K562 (cell line): ENCODE results near the gene RNASE7. TPM values are rescaled to one million over a fixed set of nuclear protein-coding genes. Genes with fewer than 3 reads are reported as not detected.

Experiments
- ATAC-seq: fragments of 200-7000 bp; cut with Tn5 transposase; 3 replicates; pipeline ENCODE4 v1.9.1; 2020; ENCODE audit warnings: moderate library complexity
- BruUV-seq: library from RNA; stranded (reverse); fragments of 400-500 nt; replicated peaks from 2 replicates; lab custom pipeline; 2021; lab: Mats Ljungman, UMichigan
- CTCF ChIA-PET: fragments of 300-600 bp; formaldehyde crosslinking; extraction: SDS; loops from one replicate; lab custom pipeline; 2021; ENCODE audit warnings: low intra/inter-chr PET ratio; lab: Yijun Ruan, JAX
- POLR2A ChIA-PET: fragments of 300-600, 350-650 bp; sonication (Branson Sonifier 250); formaldehyde crosslinking; extraction: SDS; loops from one replicate; lab custom pipeline; 2021; ENCODE audit warnings: antibody characterized with exemption, inconsistent platforms; lab: Yijun Ruan, JAX
- DNase-seq, 4 experiments: peaks; one replicate each; pipeline versions ENCODE4 v3.0.0 to v3.0.0-alpha.2; 2011 to 2018; ENCODE audit warnings: low spot score in 3 of 4, mixed read lengths in 3 of 4; ENCODE audit errors: extremely low read depth in 1 of 4
- FAIRE-seq: peaks from 2 replicates; lab custom pipeline; 2011; peaks lifted over from hg19 to GRCh38; lab: Jason Lieb, UNC
- H2AFZ ChIP-seq: 2 replicates; pipeline ENCODE4 v1.6.0; 2011; ENCODE audit warnings: low read depth, low read length, control low read depth, inconsistent platforms
- H3K27ac ChIP-seq: fragments of 200-600 bp; 3 replicates; pipeline ENCODE4 v1.8.0; 2011; ENCODE audit warnings: low read depth, mild to moderate bottlenecking, control low read depth, inconsistent platforms, low read length, moderate library complexity, mixed read lengths; ENCODE audit errors: extremely low read depth
- H3K27me3 ChIP-seq, 2 experiments: fragments of 300-600 bp in 1 of 2; 2 replicates in 1 of 2; 3 replicates in 1 of 2; pipeline versions ENCODE4 v1.6.0 to v1.8.0; 2011; ENCODE audit warnings: inconsistent platforms in 2 of 2, low read length in 2 of 2, mild to moderate bottlenecking in 1 of 2, mixed read lengths in 1 of 2, moderate library complexity in 1 of 2; ENCODE audit not compliant: control insufficient read depth in 2 of 2, insufficient read depth in 2 of 2
- H3K36me3 ChIP-seq: fragments of 300-600 bp; 3 replicates; pipeline ENCODE4 v1.8.0; 2011; ENCODE audit warnings: mild to moderate bottlenecking, low read length, inconsistent platforms; ENCODE audit not compliant: control insufficient read depth, insufficient read depth
- H3K4me1 ChIP-seq, 2 experiments: fragments of 200-600 bp in 1 of 2; replicated peaks in 1 of 2; 2 replicates in 1 of 2; 3 replicates in 1 of 2; pipeline versions ENCODE4 v1.5.1 to v1.8.0; 2011; ENCODE audit warnings: inconsistent platforms in 2 of 2, low read length in 2 of 2, mild to moderate bottlenecking in 1 of 2, mixed read lengths in 1 of 2, moderate library complexity in 1 of 2; ENCODE audit not compliant: control insufficient read depth in 2 of 2, insufficient read depth in 2 of 2
- H3K4me2 ChIP-seq: 2 replicates; pipeline ENCODE4 v1.6.1; 2011; ENCODE audit warnings: low read length, control low read depth, inconsistent platforms, mixed read lengths; ENCODE audit not compliant: insufficient read depth
- H3K4me3 ChIP-seq: fragments of 200-600 bp; sonication (generic), shearing (Covaris generic); 2 replicates; pipeline ENCODE4 v1.5.1; 2016; ENCODE audit warnings: control low read depth, inconsistent platforms
- H3K79me2 ChIP-seq: fragments of 200-600 bp; 3 replicates; pipeline ENCODE4 v1.8.0; 2011; ENCODE audit warnings: low read length, inconsistent platforms; ENCODE audit not compliant: control insufficient read depth, insufficient read depth
- H3K9ac ChIP-seq, 2 experiments: 2 replicates each; pipeline versions ENCODE4 v1.6.0 to v1.6.1; 2011; ENCODE audit warnings: low read depth in 2 of 2, low read length in 2 of 2, control low read depth in 1 of 2, inconsistent platforms in 1 of 2, mild to moderate bottlenecking in 1 of 2, mixed read lengths in 1 of 2; ENCODE audit not compliant: insufficient read depth in 1 of 2
- H3K9me1 ChIP-seq: one replicate; pipeline ENCODE4 v1.6.0; 2011; ENCODE audit warnings: inconsistent platforms, mild to moderate bottlenecking, low read length, moderate library complexity; ENCODE audit not compliant: control insufficient read depth, insufficient read depth
- H3K9me3 ChIP-seq: replicated peaks from 2 replicates; pipeline ENCODE4 v1.5.1; 2011; ENCODE audit warnings: low read depth, low read length, inconsistent platforms; ENCODE audit not compliant: control insufficient read depth, insufficient read depth
- H4K20me1 ChIP-seq: replicated peaks from 2 replicates; pipeline ENCODE4 v1.6.1; 2011; ENCODE audit warnings: low read length, inconsistent platforms, mixed read lengths; ENCODE audit not compliant: control insufficient read depth, insufficient read depth
- ASH1L ChIP-seq: fragments of 450-650 bp; IDR thresholded peaks from 2 replicates; pipeline ENCODE4 v1.6.1; 2018; ENCODE audit warnings: borderline replicate concordance, mild to moderate bottlenecking, low read depth; ENCODE audit not compliant: partially characterized antibody
- FOXA1 ChIP-seq: fragments of 450-650 bp; IDR thresholded peaks from 2 replicates; pipeline ENCODE4 v1.6.1; 2016; ENCODE audit warnings: mild to moderate bottlenecking, borderline replicate concordance
- HDAC1 ChIP-seq, 2 experiments: fragments of 450-650 bp; IDR thresholded peaks; 2 replicates each; pipeline ENCODE4 v1.6.1; 2016 to 2017; ENCODE audit warnings: inconsistent platforms in 1 of 2, mild to moderate bottlenecking in 1 of 2, moderate library complexity in 1 of 2
- KDM1A ChIP-seq, 2 experiments: fragments of 450-650 bp; IDR thresholded peaks; 2 replicates each; pipeline ENCODE4 v1.6.1; 2016; ENCODE audit warnings: mild to moderate bottlenecking in 2 of 2
- MBD2 ChIP-seq: sonication (generic); IDR thresholded peaks from 2 replicates; pipeline ENCODE4 v1.6.1; 2016; ENCODE audit warnings: low read depth, borderline replicate concordance
- NR2F6 ChIP-seq: fragments of 450-650 bp; formaldehyde crosslinking; IDR thresholded peaks from 2 replicates; pipeline ENCODE4 v1.4.0; 2020; ENCODE audit warnings: mild to moderate bottlenecking
- PCBP1 ChIP-seq: fragments of 200-400 bp; formaldehyde crosslinking; IDR thresholded peaks from 2 replicates; pipeline ENCODE4 v1.6.1; 2018; ENCODE audit warnings: mild to moderate bottlenecking, low read depth, low read length; ENCODE audit not compliant: poor library complexity, severe bottlenecking
- POLR2G ChIP-seq: fragments of 200-400 bp; formaldehyde crosslinking; IDR thresholded peaks from 2 replicates; pipeline ENCODE4 v1.6.1; 2017; ENCODE audit warnings: low read depth, mild to moderate bottlenecking, antibody characterized with exemption, low read length, moderate library complexity
- RBFOX2 ChIP-seq: fragments of 200-400 bp; formaldehyde crosslinking; IDR thresholded peaks from 2 replicates; pipeline ENCODE4 v1.6.1; 2017; ENCODE audit warnings: low read depth, mild to moderate bottlenecking, low read length, moderate library complexity
- RFX5 ChIP-seq: IDR thresholded peaks from 2 replicates; pipeline ENCODE4 v1.6.1; 2011; ENCODE audit warnings: low read depth, mild to moderate bottlenecking, improper control_type of control experiment, low read length
- SRSF7 ChIP-seq: fragments of 200-400 bp; formaldehyde crosslinking; optimal IDR thresholded peaks from 2 replicates; pipeline ENCODE3; 2017; ENCODE audit warnings: mild to moderate bottlenecking, low read depth, low read length
- TGIF2 ChIP-seq: sonication (generic); formaldehyde crosslinking; IDR thresholded peaks from 2 replicates; pipeline ENCODE4 v1.8.1; 2022; ENCODE audit warnings: mild to moderate bottlenecking, missing genetic modification reagents, moderate library complexity
- ZFX ChIP-seq: sonication (generic); formaldehyde crosslinking; IDR thresholded peaks from 2 replicates; pipeline ENCODE4 v1.8.0; 2022; ENCODE audit warnings: mild to moderate bottlenecking, missing genetic modification reagents, moderate library complexity
- ZMIZ1 ChIP-seq, 2 experiments: fragments of 150-350 bp in 1 of 2; IDR thresholded peaks; 2 replicates each; pipeline ENCODE4 v1.6.1; 2012 to 2016; ENCODE audit warnings: low read depth in 2 of 2, low read length in 2 of 2, mild to moderate bottlenecking in 1 of 2, moderate library complexity in 1 of 2
- ZNF75A ChIP-seq: fragments of 450-650 bp; formaldehyde crosslinking; IDR thresholded peaks from 2 replicates; pipeline ENCODE4 v1.4.0; 2020; ENCODE audit warnings: mild to moderate bottlenecking
- WGBS: fragments of 100-300 bp; shearing (Covaris generic); methylation state at CpG from one replicate; pipeline ENCODE4 v1.1.6; 2016; ENCODE audit warnings: low coverage, mixed read lengths; ENCODE audit not compliant: insufficient coverage; ENCODE audit errors: missing lambda C conversion rate; 5-methylcytosine and 5-hydroxymethylcytosine counted together
- in situ Hi-C: fragments of 300-500 bp; cut with MboI; formaldehyde crosslinking; loops from 4 replicates; pipeline ENCODE4 v1.15.0; 2018; ENCODE audit warnings: inconsistent platforms, mixed read lengths
- intact Hi-C: fragments of 100-400 bp; cut with micrococcal nuclease; formaldehyde crosslinking; loops from 2 replicates; pipeline ENCODE4 v1.14.2; 2022
- polyA plus RNA-seq, 8 experiments: library from polyadenylated mRNA; depleted of rRNA in 4 of 8; stranded (reverse) in 5 of 8; unstranded in 3 of 8; fragments of >200 nt; fragmentation: Nextera tagmentation in 2 of 8; fragmentation: Illumina TruSeq in 1 of 8; extraction: Ambion mirVana in 2 of 8; extraction: Trizol in 1 of 8; gene quantifications; 2 replicates each; pipeline versions ENCODE4 v1.2.1 to v1.2.3, GENCODE V29; 2011 to 2014; ENCODE audit warnings: inconsistent platforms in 1 of 8, missing spikeins in 1 of 8
- total RNA-seq, 7 experiments: library from RNA; depleted of rRNA in 6 of 7; stranded (reverse); fragments of >200 nt in 6 of 7; fragmentation: Illumina TruSeq in 2 of 7; extraction: Trizol in 2 of 7; gene quantifications; 2 replicates each; pipeline versions ENCODE4 v1.2.1 to v1.2.3, GENCODE V29; 2011 to 2021; ENCODE audit warnings: low replicate concordance in 1 of 7
- TF ChIP-seq, protein P1 (sequence below): fragments of 250-450 bp; sonication (Bioruptor Pico); IDR thresholded peaks from 2 replicates; pipeline ENCODE4 v1.4.0; 2020

RNASE7 gene
- total and polyA plus RNA-seq, 9 of the 15 experiments (the other 6 are each of a cell fraction or from before 2014, with no cell fraction given): not detected

GRCh38 chr14:21070610-21071224 lies 28.6 kb downstream of the RNASE7 start:
- Histone ChIP-seq H3K9me1 (no peaks in the 10 kb centered on the region), H3K27ac (no peak overlapping the region; the same call in 2 of the 3 replicates), H3K9ac (peak overlapping the region; percentile 38 to 91; a peak in 3 of 4 replicates), H3K4me1 (peaks cover 2 to 41% of the 10 kb centered on the region in 2 experiments; a peak in 3 of 5 replicates), H4K20me1 (no peaks in the 10 kb centered on the region), H3K9me3 (no peaks in the 10 kb centered on the region), H3K79me2 (no peaks in the 10 kb centered on the region; the same call in 2 of the 3 replicates), H3K36me3 (no peaks in the 10 kb centered on the region), H2AFZ (peak overlapping the region; percentile 87), H3K4me2 (peak overlapping the region; percentile 72), H3K4me3 (peak overlapping the region; percentile 41), H3K27me3 (no peaks in the 10 kb centered on the region)
- POLR2A ChIA-PET: interaction anchor here (0.6 to 2.0 kb wide), 10 partner anchors 9 to 121 kb away, joined by 3 to 6 read pairs (median 4); partner anchors contain the start of gene RNASE8
- in situ Hi-C loops (no loop called here), intact Hi-C loops (no loop called here)
- no peak for TF ChIP-seq FOXA1
- TF ChIP-seq, protein P1, sequence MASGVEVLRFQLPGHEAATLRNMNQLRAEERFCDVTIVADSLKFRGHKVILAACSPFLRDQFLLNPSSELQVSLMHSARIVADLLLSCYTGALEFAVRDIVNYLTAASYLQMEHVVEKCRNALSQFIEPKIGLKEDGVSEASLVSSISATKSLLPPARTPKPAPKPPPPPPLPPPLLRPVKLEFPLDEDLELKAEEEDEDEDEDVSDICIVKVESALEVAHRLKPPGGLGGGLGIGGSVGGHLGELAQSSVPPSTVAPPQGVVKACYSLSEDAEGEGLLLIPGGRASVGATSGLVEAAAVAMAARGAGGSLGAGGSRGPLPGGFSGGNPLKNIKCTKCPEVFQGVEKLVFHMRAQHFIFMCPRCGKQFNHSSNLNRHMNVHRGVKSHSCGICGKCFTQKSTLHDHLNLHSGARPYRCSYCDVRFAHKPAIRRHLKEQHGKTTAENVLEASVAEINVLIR (CRISPR knock-in tag): no peak
- TF ChIP-seq ZMIZ1 (IDR thresholded peaks at IDR 0.05; ENCODE audit: low read depth in 2 of 2, low read length in 2 of 2): no peak
- TF ChIP-seq MBD2: no peak
- TF ChIP-seq HDAC1 (IDR thresholded peaks at IDR 0.05): 0 out of 4 replicates have a peak, but pooled peaks of 1 of the 2 experiments have one; percentile 45
- TF ChIP-seq ZNF75A (CRISPR knock-in tag): no peak
- TF ChIP-seq SRSF7: no peak
- TF ChIP-seq KDM1A (IDR thresholded peaks at IDR 0.05): no peak
- TF ChIP-seq TGIF2: no peak
- no peak for TF ChIP-seq ASH1L
- no peak for TF ChIP-seq PCBP1
- no peak for TF ChIP-seq POLR2G
- TF ChIP-seq RBFOX2: peak; percentile 36; the same call in 1 of the 2 replicates
- TF ChIP-seq RFX5: no peak
- TF ChIP-seq NR2F6 (CRISPR knock-in tag): no peak
- 0 out of 2 replicates have a peak, but pooled peaks have one; percentile 3 for TF ChIP-seq ZFX (CRISPR knock-in tag)
- peak in 3 of 4 experiments; percentile 22 to 38 (median 36) for DNase-seq
- TSS peak; percentile 36 for BruUV-seq
- FAIRE-seq: no peak
- WGBS: 14% methylated on average over 8 of the region's 23 CpGs
- CTCF ChIA-PET: interaction anchor here (1.9 to 4.6 kb wide), 2 partner anchors 21 to 35 kb away, joined by 10 to 54 read pairs; no protein-coding TSS in a partner anchor
- ATAC-seq: peak; percentile 4; the same call in 2 of the 3 replicates
